HAP-1 (cell line): ENCODE measurements around the gene IFNA21.
"Not testable (repeated sequence)": the region's sequence is repeated elsewhere in the genome, so short reads cannot be mapped to it uniquely, and the experiment has no call there.

ENCODE experiments used
- DNase-seq, 2 experiments: peaks; one replicate each; pipeline ENCODE4 v3.0.0-alpha.2; 2016 to 2020; ENCODE audit warnings: low spot score in 2 of 2
- H3K27me3 ChIP-seq: fragments of 250-450 bp; sonication (Bioruptor Pico); 2 replicates; pipeline ENCODE4 v1.5.1; 2020; ENCODE audit warnings: low read depth, mild to moderate bottlenecking, moderate library complexity
- H3K36me3 ChIP-seq: fragments of 250-450 bp; sonication (Bioruptor Pico); replicated peaks from 2 replicates; pipeline ENCODE4 v1.5.1; 2020; ENCODE audit warnings: mild to moderate bottlenecking
- H3K4me1 ChIP-seq: fragments of 250-450 bp; sonication (Bioruptor Pico); 2 replicates; pipeline ENCODE4 v1.5.1; 2020; ENCODE audit warnings: mild to moderate bottlenecking
- H3K4me3 ChIP-seq: fragments of 250-450 bp; sonication (Bioruptor Pico); 2 replicates; pipeline ENCODE4 v1.5.1; 2020; ENCODE audit warnings: mild to moderate bottlenecking, moderate library complexity
- H3K9me3 ChIP-seq: fragments of 250-450 bp; sonication (Bioruptor Pico); 2 replicates; pipeline ENCODE4 v1.5.1; 2020; ENCODE audit warnings: mild to moderate bottlenecking, moderate library complexity
- in situ Hi-C: fragments of 300-500 bp; cut with MboI; formaldehyde crosslinking; loops from 3 replicates; pipeline ENCODE4 v1.14.3; 2020; ENCODE audit warnings: low sequenced_read_pairs, inconsistent platforms, mixed read lengths

Gene IFNA21

GRCh38 chr9:21166560-21166959 is at the start of gene IFNA21:
Gene IFNA21 (minus strand): TSS chr9:21166660. CDS start chr9:21166612, 48 bp downstream.
- H3K36me3 ChIP-seq, H3K4me3 ChIP-seq, DNase-seq, H3K9me3 ChIP-seq, in situ Hi-C loops, H3K27me3 ChIP-seq, H3K4me1 ChIP-seq: not testable (repeated sequence)

- peak in 1 of 2 experiments; percentile 2 for DNase-seq
- H3K27me3 ChIP-seq, H3K9me3 ChIP-seq, H3K4me1 ChIP-seq, H3K36me3 ChIP-seq, H3K4me3 ChIP-seq, in situ Hi-C loops: not testable (repeated sequence)
These were observed 47.2 kb upstream of the IFNA21 start for GRCh38 chr9:21213411-21214326.

- in situ Hi-C loops, H3K4me1 ChIP-seq, H3K36me3 ChIP-seq, H3K4me3 ChIP-seq, DNase-seq, H3K9me3 ChIP-seq, H3K27me3 ChIP-seq: not testable (repeated sequence)
These were observed 45.7 kb upstream of the IFNA21 start for GRCh38 chr9:21212160-21212559.

GRCh38 chr9:21210782-21211181 is 44.3 kb upstream of the IFNA21 start:
- H3K4me3 ChIP-seq, H3K27me3 ChIP-seq, DNase-seq, H3K9me3 ChIP-seq, H3K4me1 ChIP-seq, in situ Hi-C loops, H3K36me3 ChIP-seq: not testable (repeated sequence)

GRCh38 chr9:21210311-21210710 is 43.9 kb upstream of the IFNA21 start:
- Histone ChIP-seq H3K4me1 (no peaks in the 10 kb centered on the region), H3K4me3 (no peak overlapping the region), H3K9me3 (no peaks in the 10 kb centered on the region), H3K27me3 (no peaks in the 10 kb centered on the region), H3K36me3 (no peaks in the 10 kb centered on the region)
- in situ Hi-C loops, result no loop called here
- no peak for DNase-seq

- DNase-seq, H3K4me3 ChIP-seq, H3K36me3 ChIP-seq, H3K9me3 ChIP-seq, H3K27me3 ChIP-seq, H3K4me1 ChIP-seq, in situ Hi-C loops: not testable (repeated sequence)
These were observed 40.6 kb upstream of the IFNA21 start, which contains the start of gene IFNA10 for GRCh38 chr9:21207043-21207442. Gene IFNA10 (minus strand): TSS chr9:21207143. CDS start chr9:21207097, 46 bp downstream.

- DNase-seq, result no peak
- Histone ChIP-seq H3K4me1 (no peaks in the 10 kb centered on the region), H3K36me3 (no peaks in the 10 kb centered on the region), H3K4me3 (no peak overlapping the region), H3K27me3 (no peaks in the 10 kb centered on the region), H3K9me3 (no peaks in the 10 kb centered on the region)
- in situ Hi-C loops, result no loop called here
These were observed 38.7 kb upstream of the IFNA21 start for GRCh38 chr9:21205204-21205603.

GRCh38 chr9:21202105-21202504 is 35.6 kb upstream of the IFNA21 start, which contains the start of gene IFNA7:
Gene IFNA7 (minus strand): TSS chr9:21202205. CDS start chr9:21202165, 40 bp downstream.
- H3K36me3 ChIP-seq, in situ Hi-C loops, H3K4me3 ChIP-seq, H3K9me3 ChIP-seq, H3K27me3 ChIP-seq, DNase-seq, H3K4me1 ChIP-seq: not testable (repeated sequence)

- H3K27me3 ChIP-seq, H3K9me3 ChIP-seq, H3K4me1 ChIP-seq, in situ Hi-C loops, H3K36me3 ChIP-seq, H3K4me3 ChIP-seq: not testable (repeated sequence)
- DNase-seq, result peak in 1 of 2 experiments; percentile 40
These were observed 28.7 kb upstream of the IFNA21 start for GRCh38 chr9:21194867-21195776.

- H3K9me3 ChIP-seq, H3K4me3 ChIP-seq, DNase-seq, in situ Hi-C loops, H3K36me3 ChIP-seq, H3K27me3 ChIP-seq, H3K4me1 ChIP-seq: not testable (repeated sequence)
These were observed 21.0 kb upstream of the IFNA21 start, which contains the start of gene IFNA4 for GRCh38 chr9:21187487-21187886. Gene IFNA4 (minus strand): TSS chr9:21187587. CDS start chr9:21187531, 56 bp downstream.

GRCh38 chr9:21182810-21183736 is 16.6 kb upstream of the IFNA21 start:
- DNase-seq, result peak in 1 of 2 experiments; percentile 14
- H3K27me3 ChIP-seq, H3K9me3 ChIP-seq, H3K36me3 ChIP-seq, in situ Hi-C loops, H3K4me3 ChIP-seq, H3K4me1 ChIP-seq: not testable (repeated sequence)

- no peaks in the 10 kb centered on the region for H3K9me3 ChIP-seq
- in situ Hi-C loops, result no loop called here
- DNase-seq, result no peak
These were observed 8.2 kb upstream of the IFNA21 start for GRCh38 chr9:21174671-21175070.

GRCh38 chr9:21172156-21172555 is 5.7 kb upstream of the IFNA21 start:
- DNase-seq, result no peak
- Histone ChIP-seq H3K27me3 (peaks cover 2% of the 10 kb centered on the region; the same call in 1 of the 2 replicates), H3K9me3 (no peaks in the 10 kb centered on the region), H3K4me3 (no peak overlapping the region), H3K36me3 (no peaks in the 10 kb centered on the region), H3K4me1 (no peaks in the 10 kb centered on the region)
- in situ Hi-C loops, result no loop called here

More at GRCh38 chr9:21174671-21175070, 8.2 kb upstream of the IFNA21 start:
- H3K4me1 ChIP-seq, result no peaks in the 10 kb centered on the region
- no peak overlapping the region for H3K4me3 ChIP-seq
- H3K27me3 ChIP-seq, result peaks cover 2% of the 10 kb centered on the region; the same call in 1 of the 2 replicates
- H3K36me3 ChIP-seq, result no peaks in the 10 kb centered on the region
